ENCODE results near the gene ASCL5.

The ASCL5 gene

GRCh38 chr1:201100169-201100930 lies 26.6 kb downstream of the ASCL5 start:
- H3K4me1 ChIP-seq (ENCODE audit: control insufficient read depth in 5 of 5, insufficient read depth in 5 of 5, low read length in 5 of 5): no peaks in the 10 kb centered on the region
- peaks cover 0 to 5% (median 0%) of the 10 kb centered on the region in 5 donors for H3K27me3 ChIP-seq (ENCODE audit: control insufficient read depth in 5 of 5, insufficient read depth in 4 of 5, low read length in 5 of 5)
- no peaks in the 10 kb centered on the region for H3K36me3 ChIP-seq (ENCODE audit: control insufficient read depth in 5 of 5, insufficient read depth in 5 of 5, low read length in 5 of 5)
- no peak overlapping the region for H3K9ac ChIP-seq (ENCODE audit: low read length in 5 of 5)
- no peak overlapping the region for H3K4me3 ChIP-seq (ENCODE audit: low read depth in 1 of 5, low read length in 5 of 5)
- no peak overlapping the region for H3K27ac ChIP-seq (ENCODE audit: low read depth, low read length)
- H3K9me3 ChIP-seq (ENCODE audit: control insufficient read depth in 5 of 5, low read length in 5 of 5): no peaks in the 10 kb centered on the region

GRCh38 chr1:201098992-201099677 lies 27.8 kb downstream of the ASCL5 start:
- H3K27me3 ChIP-seq (ENCODE audit: control insufficient read depth in 5 of 5, insufficient read depth in 4 of 5, low read length in 5 of 5): peaks cover 0 to 5% (median 0%) of the 10 kb centered on the region in 5 donors
- H3K36me3 ChIP-seq (ENCODE audit: control insufficient read depth in 5 of 5, insufficient read depth in 5 of 5, low read length in 5 of 5): no peaks in the 10 kb centered on the region
- no peaks in the 10 kb centered on the region for H3K9me3 ChIP-seq (ENCODE audit: control insufficient read depth in 5 of 5, low read length in 5 of 5)
- H3K27ac ChIP-seq (ENCODE audit: low read depth, low read length): no peak overlapping the region
- no peaks in the 10 kb centered on the region for H3K4me1 ChIP-seq (ENCODE audit: control insufficient read depth in 5 of 5, insufficient read depth in 5 of 5, low read length in 5 of 5)
- H3K4me3 ChIP-seq (ENCODE audit: low read depth in 1 of 5, low read length in 5 of 5): no peak overlapping the region
- no peak overlapping the region for H3K9ac ChIP-seq (ENCODE audit: low read length in 5 of 5)

DNA sequence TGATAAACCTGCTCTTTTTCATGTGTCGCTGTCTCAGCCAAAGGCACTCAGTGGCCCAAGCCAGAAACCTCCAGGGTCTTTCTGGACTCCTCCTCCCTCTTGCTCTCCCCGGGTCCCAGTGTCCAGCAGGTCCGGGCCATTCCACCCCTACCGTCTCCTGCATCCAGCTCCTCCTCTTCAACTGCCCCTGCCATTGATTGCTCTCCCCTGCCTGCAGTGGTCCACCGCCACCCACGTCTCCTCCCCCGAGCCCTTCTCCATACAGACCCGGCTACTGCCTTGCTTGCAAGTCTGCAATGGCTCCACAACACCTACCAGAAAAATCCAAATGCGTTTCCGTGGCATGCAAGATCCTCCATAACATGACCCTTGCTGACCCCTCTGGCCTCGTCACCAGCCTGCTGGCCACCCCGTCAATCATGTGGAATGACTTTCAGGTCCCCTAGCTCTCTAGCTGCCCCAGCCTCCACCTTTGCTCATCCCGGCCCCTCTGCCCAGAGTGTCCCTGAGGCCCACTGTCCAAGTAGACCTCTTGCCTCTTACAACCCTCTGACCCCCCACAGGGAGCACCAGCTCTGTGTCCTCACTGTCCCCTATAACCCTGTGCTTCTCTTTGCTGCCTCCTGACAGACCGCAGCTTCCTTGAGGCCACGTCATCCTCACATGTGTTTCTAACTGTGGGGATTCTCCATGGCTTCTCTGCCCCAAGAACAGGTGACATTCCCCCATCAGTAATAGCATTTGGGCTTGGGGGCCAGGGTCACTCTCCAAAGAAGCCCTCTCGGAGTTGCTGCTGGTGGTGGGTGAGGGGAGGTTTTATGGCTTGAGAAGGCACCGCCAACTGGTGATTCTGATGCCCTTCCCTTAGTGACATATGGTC lies 29.8 kb downstream of the ASCL5 start:
- no peaks in the 10 kb centered on the region for H3K4me1 ChIP-seq (ENCODE audit: control insufficient read depth in 5 of 5, insufficient read depth in 5 of 5, low read length in 5 of 5)
- H3K27me3 ChIP-seq (ENCODE audit: control insufficient read depth in 5 of 5, insufficient read depth in 4 of 5, low read length in 5 of 5): peaks cover 0 to 5% (median 0%) of the 10 kb centered on the region in 5 donors
- no peak overlapping the region for H3K27ac ChIP-seq (ENCODE audit: low read depth, low read length)
- H3K9me3 ChIP-seq (ENCODE audit: control insufficient read depth in 5 of 5, low read length in 5 of 5): no peaks in the 10 kb centered on the region
- no peaks in the 10 kb centered on the region for H3K36me3 ChIP-seq (ENCODE audit: control insufficient read depth in 5 of 5, insufficient read depth in 5 of 5, low read length in 5 of 5)
- no peak overlapping the region for H3K4me3 ChIP-seq (ENCODE audit: low read depth in 1 of 5, low read length in 5 of 5)
- no peak overlapping the region for H3K9ac ChIP-seq (ENCODE audit: low read length in 5 of 5)

DNA sequence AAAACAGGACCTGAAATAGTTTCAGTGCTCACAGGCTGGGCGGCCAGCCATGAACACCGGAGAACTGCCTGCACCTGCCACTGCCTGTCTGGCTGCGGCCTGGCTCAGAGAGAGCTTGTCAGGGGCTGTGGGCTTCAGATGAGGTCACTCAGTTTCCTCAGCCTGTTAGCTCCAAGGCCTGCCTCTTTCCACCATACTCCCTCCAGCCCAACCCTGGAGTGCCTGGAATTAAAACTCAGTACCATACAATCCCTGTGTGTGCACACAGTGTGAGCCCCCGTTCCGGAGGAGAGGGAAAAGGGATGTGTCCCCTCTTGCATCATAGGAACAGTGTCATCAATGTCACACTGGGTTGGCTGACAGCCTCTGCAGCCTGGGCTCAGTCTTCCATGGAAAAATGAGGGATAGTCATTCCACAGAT lies 30.9 kb downstream of the ASCL5 start:
- Histone ChIP-seq H3K4me3 (ENCODE audit: low read depth in 1 of 5, low read length in 5 of 5) (no peak overlapping the region), H3K27me3 (ENCODE audit: control insufficient read depth in 5 of 5, insufficient read depth in 4 of 5, low read length in 5 of 5) (peaks cover 0 to 5% (median 0%) of the 10 kb centered on the region in 5 donors), H3K9me3 (ENCODE audit: control insufficient read depth in 5 of 5, low read length in 5 of 5) (no peaks in the 10 kb centered on the region), H3K36me3 (ENCODE audit: control insufficient read depth in 5 of 5, insufficient read depth in 5 of 5, low read length in 5 of 5) (no peaks in the 10 kb centered on the region), H3K27ac (ENCODE audit: low read depth, low read length) (no peak overlapping the region), H3K4me1 (ENCODE audit: control insufficient read depth in 5 of 5, insufficient read depth in 5 of 5, low read length in 5 of 5) (no peaks in the 10 kb centered on the region), H3K9ac (ENCODE audit: low read length in 5 of 5) (no peak overlapping the region)

- peaks cover 0 to 5% (median 0%) of the 10 kb centered on the region in 5 donors for H3K27me3 ChIP-seq (ENCODE audit: control insufficient read depth in 5 of 5, insufficient read depth in 4 of 5, low read length in 5 of 5)
- H3K36me3 ChIP-seq (ENCODE audit: control insufficient read depth in 5 of 5, insufficient read depth in 5 of 5, low read length in 5 of 5): no peaks in the 10 kb centered on the region
- no peak overlapping the region for H3K4me3 ChIP-seq (ENCODE audit: low read depth in 1 of 5, low read length in 5 of 5)
- no peak overlapping the region for H3K9ac ChIP-seq (ENCODE audit: low read length in 5 of 5)
- no peaks in the 10 kb centered on the region for H3K9me3 ChIP-seq (ENCODE audit: control insufficient read depth in 5 of 5, low read length in 5 of 5)
- no peak overlapping the region for H3K27ac ChIP-seq (ENCODE audit: low read depth, low read length)
- H3K4me1 ChIP-seq (ENCODE audit: control insufficient read depth in 5 of 5, insufficient read depth in 5 of 5, low read length in 5 of 5): no peaks in the 10 kb centered on the region
These were observed 31.4 kb downstream of the ASCL5 start for GRCh38 chr1:201095581-201095980.

DNA sequence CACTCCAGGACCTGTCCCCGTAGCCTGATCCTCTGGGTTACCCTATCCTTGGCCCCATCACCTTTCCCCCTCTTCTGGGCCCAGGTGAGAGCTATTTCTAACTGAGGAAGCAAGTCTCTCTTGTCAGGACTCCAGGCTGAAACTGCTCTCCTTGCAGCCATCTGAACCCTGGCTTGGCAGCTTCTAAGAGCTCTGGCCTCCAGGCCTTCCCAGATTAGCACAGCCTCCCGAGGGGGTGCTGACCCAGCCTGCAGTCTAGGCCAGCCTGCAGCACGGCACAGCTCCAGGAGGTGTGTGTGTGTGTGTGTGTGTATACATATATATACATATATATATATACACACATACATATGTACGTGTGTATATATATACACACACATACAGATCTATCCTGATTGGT lies 32.2 kb downstream of the ASCL5 start:
- Histone ChIP-seq H3K4me1 (ENCODE audit: control insufficient read depth in 5 of 5, insufficient read depth in 5 of 5, low read length in 5 of 5) (no peaks in the 10 kb centered on the region), H3K9ac (ENCODE audit: low read length in 5 of 5) (no peak overlapping the region), H3K9me3 (ENCODE audit: control insufficient read depth in 5 of 5, low read length in 5 of 5) (no peaks in the 10 kb centered on the region), H3K36me3 (ENCODE audit: control insufficient read depth in 5 of 5, insufficient read depth in 5 of 5, low read length in 5 of 5) (no peaks in the 10 kb centered on the region), H3K27ac (ENCODE audit: low read depth, low read length) (no peak overlapping the region), H3K27me3 (ENCODE audit: control insufficient read depth in 5 of 5, insufficient read depth in 4 of 5, low read length in 5 of 5) (peaks cover 0 to 5% (median 0%) of the 10 kb centered on the region in 5 donors), H3K4me3 (ENCODE audit: low read depth in 1 of 5, low read length in 5 of 5) (no peak overlapping the region)

DNA sequence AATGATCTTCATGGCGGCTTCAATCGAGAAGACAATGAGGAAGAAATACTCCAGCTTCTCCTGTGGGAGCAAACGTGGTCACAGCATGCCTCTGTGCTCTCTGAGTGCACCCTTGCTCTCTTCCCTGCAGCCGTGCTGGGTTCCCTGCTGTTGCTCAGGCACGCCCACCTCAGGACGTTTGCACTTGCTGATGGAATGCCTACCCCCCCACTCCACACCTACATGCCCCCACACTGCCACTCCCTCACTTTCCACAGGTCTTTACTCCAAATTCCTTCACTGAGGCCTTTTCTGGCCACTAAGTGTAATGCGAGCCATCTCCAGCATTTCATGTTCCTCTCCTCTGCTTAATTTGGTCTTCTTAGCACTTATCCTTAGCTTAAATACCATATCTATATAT lies 33.0 kb downstream of the ASCL5 start:
- H3K27me3 ChIP-seq (ENCODE audit: control insufficient read depth in 5 of 5, insufficient read depth in 4 of 5, low read length in 5 of 5): peaks cover 0 to 1% (median 0%) of the 10 kb centered on the region in 5 donors

DNA sequence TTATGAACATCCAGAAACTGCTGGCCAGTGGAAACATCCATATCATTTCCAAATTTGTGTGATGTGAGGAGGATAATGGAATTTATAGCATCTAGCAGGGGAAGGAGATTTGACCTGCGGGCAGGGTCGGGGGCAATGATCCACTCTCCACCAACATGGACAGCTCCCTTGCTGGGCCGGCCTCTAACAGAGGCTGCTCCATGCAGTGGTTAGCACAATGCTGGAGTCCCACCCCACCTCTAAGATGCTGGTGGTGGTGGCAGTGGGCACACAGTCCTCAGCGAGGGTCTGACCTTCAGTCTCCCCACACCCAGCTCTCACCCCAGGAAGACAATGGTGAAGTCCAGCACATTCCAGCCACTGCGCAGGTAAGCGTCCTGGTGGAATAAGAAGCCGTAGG lies 33.4 kb downstream of the ASCL5 start:
- no peak overlapping the region for H3K27ac ChIP-seq (ENCODE audit: low read depth, low read length)
- H3K36me3 ChIP-seq (ENCODE audit: control insufficient read depth in 5 of 5, insufficient read depth in 5 of 5, low read length in 5 of 5): no peaks in the 10 kb centered on the region
- no peaks in the 10 kb centered on the region for H3K4me1 ChIP-seq (ENCODE audit: control insufficient read depth in 5 of 5, insufficient read depth in 5 of 5, low read length in 5 of 5)
- peaks cover 0 to 2% (median 0%) of the 10 kb centered on the region in 5 donors for H3K27me3 ChIP-seq (ENCODE audit: control insufficient read depth in 5 of 5, insufficient read depth in 4 of 5, low read length in 5 of 5)
- no peaks in the 10 kb centered on the region for H3K9me3 ChIP-seq (ENCODE audit: control insufficient read depth in 5 of 5, low read length in 5 of 5)
- no peak overlapping the region for H3K4me3 ChIP-seq (ENCODE audit: low read depth in 1 of 5, low read length in 5 of 5)
- no peak overlapping the region for H3K9ac ChIP-seq (ENCODE audit: low read length in 5 of 5)

More for the DNA sequence above, 33.0 kb downstream of the ASCL5 start:
- H3K4me3 ChIP-seq (ENCODE audit: low read depth in 1 of 5, low read length in 5 of 5): no peak overlapping the region
- H3K27ac ChIP-seq (ENCODE audit: low read depth, low read length): no peak overlapping the region
- H3K4me1 ChIP-seq (ENCODE audit: control insufficient read depth in 5 of 5, insufficient read depth in 5 of 5, low read length in 5 of 5): no peaks in the 10 kb centered on the region
- H3K9me3 ChIP-seq (ENCODE audit: control insufficient read depth in 5 of 5, low read length in 5 of 5): no peaks in the 10 kb centered on the region
- H3K36me3 ChIP-seq (ENCODE audit: control insufficient read depth in 5 of 5, insufficient read depth in 5 of 5, low read length in 5 of 5): no peaks in the 10 kb centered on the region
- no peak overlapping the region for H3K9ac ChIP-seq (ENCODE audit: low read length in 5 of 5)

DNA sequence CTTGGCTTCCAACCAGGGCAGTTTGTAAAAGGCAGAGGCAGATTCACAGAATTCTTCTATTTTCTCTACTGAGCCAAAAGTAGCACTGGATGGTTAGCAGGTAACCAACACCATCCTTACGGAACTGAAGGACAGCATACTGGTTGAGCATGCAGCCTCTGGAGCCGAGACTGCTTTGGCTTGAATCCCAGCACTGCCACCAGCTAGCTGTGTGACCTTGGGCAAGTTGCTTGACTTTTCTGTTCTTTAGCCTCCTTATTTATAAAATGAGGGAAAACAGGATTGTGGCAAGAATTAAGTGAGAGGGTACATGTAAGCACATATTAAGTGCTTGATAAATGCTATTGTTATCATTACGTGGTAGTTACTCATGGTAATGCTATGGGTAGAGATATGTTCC lies 34.2 kb downstream of the ASCL5 start:
- H3K27ac ChIP-seq (ENCODE audit: low read depth, low read length): no peak overlapping the region

More for the DNA sequence above, 34.2 kb downstream of the ASCL5 start:
- Histone ChIP-seq H3K4me3 (ENCODE audit: low read depth in 1 of 5, low read length in 5 of 5) (no peak overlapping the region), H3K9ac (ENCODE audit: low read length in 5 of 5) (no peak overlapping the region), H3K9me3 (ENCODE audit: control insufficient read depth in 5 of 5, low read length in 5 of 5) (no peaks in the 10 kb centered on the region), H3K36me3 (ENCODE audit: control insufficient read depth in 5 of 5, insufficient read depth in 5 of 5, low read length in 5 of 5) (no peaks in the 10 kb centered on the region), H3K4me1 (ENCODE audit: control insufficient read depth in 5 of 5, insufficient read depth in 5 of 5, low read length in 5 of 5) (no peaks in the 10 kb centered on the region), H3K27me3 (ENCODE audit: control insufficient read depth in 5 of 5, insufficient read depth in 4 of 5, low read length in 5 of 5) (peaks cover 0 to 2% (median 0%) of the 10 kb centered on the region in 5 donors)
